OCI-LY7 (cell line): Measurements from ENCODE around the gene KRTAP1-1. TPM values are rescaled to one million over a fixed set of nuclear protein-coding genes. Genes with fewer than 3 reads are reported as not detected.

Experiments
- BruUV-seq: library from RNA; stranded (reverse); fragments of 400-500 nt; replicated peaks from 2 replicates; lab custom pipeline; 2021; lab: Mats Ljungman, UMichigan
- CTCF ChIA-PET: fragments of 300-600 bp; sonication (Branson Sonifier 250); formaldehyde crosslinking; loops from one replicate; lab custom pipeline; 2022; ENCODE audit warnings: antibody characterized with exemption; ENCODE audit not compliant: unreplicated experiment; lab: Charles Lee
- POLR2A ChIA-PET: fragments of 300-600 bp; sonication (Branson Sonifier 250); formaldehyde crosslinking; loops from one replicate; lab custom pipeline; 2022; ENCODE audit warnings: antibody characterized with exemption; lab: Charles Lee
- DNase-seq: peaks from one replicate; pipeline ENCODE4 v3.0.0-alpha.2; 2015; ENCODE audit warnings: low spot score
- H2AFZ ChIP-seq: fragments of 200-600 bp; sonication (generic), shearing (Covaris generic); 2 replicates; pipeline ENCODE4 v1.6.1; 2014; ENCODE audit warnings: mild to moderate bottlenecking, antibody characterized with exemption, low read length, moderate library complexity
- H3K27ac ChIP-seq: fragments of 200-600 bp; sonication (generic); 2 replicates; pipeline ENCODE4 v1.5.1; 2014; ENCODE audit warnings: mixed run types, low read depth, mild to moderate bottlenecking, moderate library complexity, low read length, inconsistent platforms; ENCODE audit not compliant: poor library complexity, severe bottlenecking
- H3K36me3 ChIP-seq: fragments of 200-600 bp; sonication (generic); 2 replicates; pipeline ENCODE4 v1.6.1; 2014; ENCODE audit warnings: mild to moderate bottlenecking, antibody characterized with exemption, low read length, moderate library complexity, mixed read lengths; ENCODE audit not compliant: insufficient read depth
- H3K4me1 ChIP-seq: fragments of 200-600 bp; sonication (generic); 2 replicates; pipeline ENCODE4 v1.5.1; 2014; ENCODE audit warnings: mild to moderate bottlenecking, low read length; ENCODE audit not compliant: insufficient read depth, poor library complexity, severe bottlenecking
- H3K4me2 ChIP-seq: fragments of 200-600 bp; sonication (generic); 2 replicates; pipeline ENCODE4 v1.6.1; 2014; ENCODE audit warnings: mild to moderate bottlenecking, low read length
- H3K4me3 ChIP-seq: fragments of 200-600 bp; sonication (generic); 2 replicates; pipeline ENCODE4 v1.5.1; 2014; ENCODE audit warnings: mild to moderate bottlenecking, low read depth, low read length; ENCODE audit not compliant: poor library complexity, severe bottlenecking
- H3K79me2 ChIP-seq: fragments of 200-600 bp; sonication (generic); 2 replicates; pipeline ENCODE4 v1.6.1; 2016; ENCODE audit warnings: low read depth, mild to moderate bottlenecking, low read length, moderate library complexity, mixed read lengths; ENCODE audit not compliant: insufficient read depth
- H3K9me2 ChIP-seq: fragments of 200-600 bp; sonication (generic); 2 replicates; pipeline ENCODE4 v1.6.1; 2016; ENCODE audit warnings: mild to moderate bottlenecking, low read length, mixed read lengths; ENCODE audit not compliant: insufficient read depth
- H3K9me3 ChIP-seq: fragments of 200-600 bp; sonication (generic); 2 replicates; pipeline ENCODE4 v1.6.1; 2014; ENCODE audit warnings: mild to moderate bottlenecking, mixed run types, low read length, mixed read lengths
- H4K20me1 ChIP-seq: fragments of 200-600 bp; sonication (generic); 2 replicates; pipeline ENCODE4 v1.6.1; 2014; ENCODE audit warnings: mild to moderate bottlenecking, antibody characterized with exemption, low read length, moderate library complexity, mixed read lengths; ENCODE audit not compliant: insufficient read depth
- CTCF ChIP-seq: fragments of 200-600 bp; sonication (generic); conservative IDR thresholded peaks from 2 replicates; pipeline ENCODE4 v1.5.1; 2014; ENCODE audit warnings: mild to moderate bottlenecking, antibody characterized with exemption, low read length, moderate library complexity, mixed read lengths
- EZH2phosphoT487 ChIP-seq: fragments of 200-600 bp; sonication (generic); IDR thresholded peaks from 2 replicates; pipeline ENCODE4 v1.6.1; 2018; ENCODE audit warnings: low read depth, borderline replicate concordance, mild to moderate bottlenecking, mixed run types, antibody characterized with exemption, low read length, moderate library complexity, mixed read lengths
- intact Hi-C: fragments of 100-400 bp; cut with micrococcal nuclease; formaldehyde crosslinking; loops from one replicate; pipeline ENCODE4 v1.10.0; 2022; ENCODE audit not compliant: unreplicated experiment
- total RNA-seq, 2 experiments: library from RNA; depleted of rRNA in 1 of 2; stranded (reverse); fragments of >200 nt in 1 of 2; shearing (Covaris generic) in 1 of 2; gene quantifications; 2 replicates each; pipeline ENCODE4 v1.2.3, GENCODE V29; 2014 to 2022

The KRTAP1-1 gene
- total RNA-seq, 2 experiments from 2014 or later: not detected

GRCh38 chr17:41012326-41013120 lies 28.7 kb downstream of the KRTAP1-1 start:
- intact Hi-C loops: no loop called here
- H3K9me3 ChIP-seq: no peaks in the 10 kb centered on the region
- no peak overlapping the region for H2AFZ ChIP-seq
- no peaks in the 10 kb centered on the region for H3K4me1 ChIP-seq
- no peaks in the 10 kb centered on the region for H3K9me2 ChIP-seq
- H3K79me2 ChIP-seq: no peaks in the 10 kb centered on the region
- CTCF ChIA-PET: no interaction called here
- POLR2A ChIA-PET: no interaction called here
- DNase-seq: no peak
- H3K4me3 ChIP-seq: no peak overlapping the region
- no peak overlapping the region for H3K27ac ChIP-seq
- no peaks in the 10 kb centered on the region for H3K36me3 ChIP-seq
- no TSS peak for BruUV-seq
- no peaks in the 10 kb centered on the region for H4K20me1 ChIP-seq
- TF ChIP-seq EZH2phosphoT487 (no peak), CTCF (no peak)
- no peak overlapping the region for H3K4me2 ChIP-seq

- BruUV-seq: no TSS peak
- Histone ChIP-seq H2AFZ (no peak overlapping the region), H3K79me2 (no peaks in the 10 kb centered on the region), H3K27ac (no peak overlapping the region), H3K4me2 (no peak overlapping the region), H3K9me2 (no peaks in the 10 kb centered on the region), H3K36me3 (no peaks in the 10 kb centered on the region), H3K9me3 (no peaks in the 10 kb centered on the region), H3K4me3 (no peak overlapping the region), H3K4me1 (no peaks in the 10 kb centered on the region), H4K20me1 (no peaks in the 10 kb centered on the region)
- no peak for DNase-seq
- intact Hi-C loops: no loop called here
- ChIA-PET POLR2A (no interaction called here), CTCF (no interaction called here)
- no peak for TF ChIP-seq CTCF
- no peak for TF ChIP-seq EZH2phosphoT487
Measured at GRCh38 chr17:41010441-41010840, 30.8 kb downstream of the KRTAP1-1 start.

GRCh38 chr17:41009936-41010335 lies 31.3 kb downstream of the KRTAP1-1 start:
- Histone ChIP-seq H3K79me2 (no peaks in the 10 kb centered on the region), H3K9me3 (no peaks in the 10 kb centered on the region), H3K4me1 (no peaks in the 10 kb centered on the region), H3K4me2 (no peak overlapping the region), H3K4me3 (no peak overlapping the region), H3K9me2 (no peaks in the 10 kb centered on the region), H2AFZ (no peak overlapping the region), H3K27ac (no peak overlapping the region), H4K20me1 (no peaks in the 10 kb centered on the region), H3K36me3 (no peaks in the 10 kb centered on the region)
- ChIA-PET CTCF (no interaction called here), POLR2A (no interaction called here)
- no peak for DNase-seq
- intact Hi-C loops: no loop called here
- BruUV-seq: no TSS peak
- TF ChIP-seq CTCF (no peak), EZH2phosphoT487 (no peak)
